ENCODE measurements around the gene FES. TPM values are rescaled to one million over a fixed set of nuclear protein-coding genes. Genes with fewer than 3 reads are reported as not detected.

FES gene
- total and polyA plus RNA-seq, 2 of the 13 experiments (the other 11 are each of a cell fraction or from before 2014, with no cell fraction given), result 4.0 to 9.5 TPM

- no peak for TF ChIP-seq ZNF646 (CRISPR knock-in tag; IDR thresholded peaks at IDR 0.05)
- TF ChIP-seq PATZ1 (CRISPR knock-in tag; IDR thresholded peaks at IDR 0.05), result peak; percentile 30; the same call in 1 of the 2 replicates
- no peak for TF ChIP-seq ATAD3A (CRISPR knock-in tag; IDR thresholded peaks at IDR 0.05)
- 0 out of 2 replicates have a peak, but pooled peaks have one; percentile 17 for TF ChIP-seq TBX2 (CRISPR knock-in tag; IDR thresholded peaks at IDR 0.05; ENCODE audit: borderline replicate concordance)
- peak; percentile 36 for TF ChIP-seq SAP130 (CRISPR knock-in tag; IDR thresholded peaks at IDR 0.05; ENCODE audit: low read depth)
- TF ChIP-seq ZSCAN20 (CRISPR knock-in tag; IDR thresholded peaks at IDR 0.05; ENCODE audit: borderline replicate concordance), result 0 out of 2 replicates have a peak, but pooled peaks have one; percentile 31
- TF ChIP-seq ZFP36 (IDR thresholded peaks at IDR 0.05; ENCODE audit: borderline replicate concordance, low read depth, low read length, partially characterized antibody), result no peak
- TF ChIP-seq JUN (CRISPR knock-in tag; IDR thresholded peaks at IDR 0.05), result no peak
- TF ChIP-seq MEIS1 (CRISPR knock-in tag; IDR thresholded peaks at IDR 0.05; ENCODE audit: borderline replicate concordance), result no peak
- peak; percentile 45; the same call in 1 of the 2 replicates for TF ChIP-seq CREB3 (CRISPR knock-in tag; IDR thresholded peaks at IDR 0.05)
- no peak for TF ChIP-seq ZNF781 (CRISPR knock-in tag; IDR thresholded peaks at IDR 0.05; ENCODE audit: borderline replicate concordance, not compliant biosample characterization)
- no peak for TF ChIP-seq MED13 (CRISPR knock-in tag; IDR thresholded peaks at IDR 0.05)
- peak; percentile 29 for TF ChIP-seq RBM39 (IDR thresholded peaks at IDR 0.05; ENCODE audit: low read depth, low read length, poor library complexity, severe bottlenecking)
- peak; percentile 23; the same call in 1 of the 2 replicates for TF ChIP-seq HES4 (CRISPR knock-in tag; IDR thresholded peaks at IDR 0.05; ENCODE audit: borderline replicate concordance)
- no peak for TF ChIP-seq ZNF317 (CRISPR knock-in tag; IDR thresholded peaks at IDR 0.05)
- TF ChIP-seq ZFX (CRISPR knock-in tag; IDR thresholded peaks at IDR 0.05; ENCODE audit: low read depth), result peak; percentile 51; the same call in 1 of the 2 replicates
- TF ChIP-seq KDM2A (CRISPR knock-in tag; IDR thresholded peaks at IDR 0.05; ENCODE audit: borderline replicate concordance, low read depth), result peak; percentile 60
Measured at GRCh38 chr15:90902840-90903732, 18.8 kb downstream of the FES start, which contains the start of gene MAN2A2 (continued).

Data from HepG2 (cell line).